ENCODE results near the gene FAM171A1.

DNA sequence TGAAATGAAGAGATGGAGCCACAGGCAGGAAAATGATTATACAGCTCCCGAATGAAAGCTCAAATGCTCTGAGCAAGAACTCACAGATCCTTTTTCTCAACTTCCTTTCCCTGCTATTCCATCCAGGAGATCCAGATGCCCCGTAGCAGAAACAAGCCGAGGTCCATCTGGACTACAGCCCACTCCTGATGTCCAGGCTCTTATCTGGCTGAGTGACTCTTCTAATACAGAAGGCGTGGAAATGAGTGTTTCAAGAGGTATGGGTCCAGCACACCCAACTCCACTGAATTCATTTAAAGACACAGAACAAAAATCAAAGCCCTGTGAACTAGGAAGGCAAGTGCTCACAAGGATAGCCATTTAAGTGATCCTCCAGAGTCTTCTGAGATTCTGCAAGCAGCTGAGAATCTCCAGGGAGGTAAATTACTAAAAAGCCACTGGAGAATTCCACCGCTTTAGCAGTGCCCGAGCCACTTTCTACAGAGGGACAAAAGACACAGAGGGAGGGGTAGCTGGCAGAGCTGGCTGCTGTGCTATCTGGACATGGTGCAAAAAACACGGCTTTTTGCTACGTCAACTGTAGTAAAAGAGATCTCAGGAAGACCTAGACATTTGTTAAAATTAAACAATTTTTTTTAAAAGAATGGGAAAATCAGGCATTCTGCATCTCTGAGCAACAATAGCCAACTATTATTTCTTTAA is 24.5 kb downstream of the FAM171A1 start:
- TF ChIP-seq, protein P1, sequence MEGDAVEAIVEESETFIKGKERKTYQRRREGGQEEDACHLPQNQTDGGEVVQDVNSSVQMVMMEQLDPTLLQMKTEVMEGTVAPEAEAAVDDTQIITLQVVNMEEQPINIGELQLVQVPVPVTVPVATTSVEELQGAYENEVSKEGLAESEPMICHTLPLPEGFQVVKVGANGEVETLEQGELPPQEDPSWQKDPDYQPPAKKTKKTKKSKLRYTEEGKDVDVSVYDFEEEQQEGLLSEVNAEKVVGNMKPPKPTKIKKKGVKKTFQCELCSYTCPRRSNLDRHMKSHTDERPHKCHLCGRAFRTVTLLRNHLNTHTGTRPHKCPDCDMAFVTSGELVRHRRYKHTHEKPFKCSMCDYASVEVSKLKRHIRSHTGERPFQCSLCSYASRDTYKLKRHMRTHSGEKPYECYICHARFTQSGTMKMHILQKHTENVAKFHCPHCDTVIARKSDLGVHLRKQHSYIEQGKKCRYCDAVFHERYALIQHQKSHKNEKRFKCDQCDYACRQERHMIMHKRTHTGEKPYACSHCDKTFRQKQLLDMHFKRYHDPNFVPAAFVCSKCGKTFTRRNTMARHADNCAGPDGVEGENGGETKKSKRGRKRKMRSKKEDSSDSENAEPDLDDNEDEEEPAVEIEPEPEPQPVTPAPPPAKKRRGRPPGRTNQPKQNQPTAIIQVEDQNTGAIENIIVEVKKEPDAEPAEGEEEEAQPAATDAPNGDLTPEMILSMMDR (IDR thresholded peaks at IDR 0.05), result no peak
- TF ChIP-seq POLR2A (IDR thresholded peaks at IDR 0.05), result no peak
- no peak for TF ChIP-seq EP300 (IDR thresholded peaks at IDR 0.05)
- TF ChIP-seq POLR2AphosphoS5 (IDR thresholded peaks at IDR 0.05), result no peak
